K562 (cell line): ENCODE measurements around the gene CCDC85B. TPM values are rescaled to one million over a fixed set of nuclear protein-coding genes. Genes with fewer than 3 reads are reported as not detected.

Experiments used
- ILK ChIP-seq: fragments of 450-650 bp; IDR thresholded peaks from 2 replicates; pipeline ENCODE4 v1.6.1; 2016; ENCODE audit warnings: missing genetic modification characterization, low read depth, mild to moderate bottlenecking, missing compliant biosample characterization, moderate library complexity, borderline replicate concordance
- PHB2 ChIP-seq: fragments of 450-650 bp; IDR thresholded peaks from 2 replicates; pipeline ENCODE4 v1.6.1; 2017; ENCODE audit warnings: low read depth
- SUPT5H ChIP-seq: fragments of 450-650 bp; IDR thresholded peaks from 2 replicates; pipeline ENCODE4 v1.6.1; 2016
- TGIF2 ChIP-seq: sonication (generic); formaldehyde crosslinking; IDR thresholded peaks from 2 replicates; pipeline ENCODE4 v1.8.1; 2022; ENCODE audit warnings: mild to moderate bottlenecking, missing genetic modification reagents, moderate library complexity
- ZNF407 ChIP-seq: fragments of 450-650 bp; IDR thresholded peaks from 2 replicates; pipeline ENCODE4 v1.6.1; 2016; ENCODE audit warnings: low read depth
- ZNF561 ChIP-seq: fragments of 450-650 bp; formaldehyde crosslinking; conservative IDR thresholded peaks from 2 replicates; pipeline ENCODE4 v1.4.0; 2020; ENCODE audit warnings: mild to moderate bottlenecking, moderate library complexity
- polyA plus RNA-seq, 8 experiments: library from polyadenylated mRNA; depleted of rRNA in 4 of 8; stranded (reverse) in 5 of 8; unstranded in 3 of 8; fragments of >200 nt; fragmentation: Nextera tagmentation in 2 of 8; fragmentation: Illumina TruSeq in 1 of 8; extraction: Ambion mirVana in 2 of 8; extraction: Trizol in 1 of 8; gene quantifications; 2 replicates each; pipeline versions ENCODE4 v1.2.1 to v1.2.3, GENCODE V29; 2011 to 2014; ENCODE audit warnings: inconsistent platforms in 1 of 8, missing spikeins in 1 of 8
- total RNA-seq, 7 experiments: library from RNA; depleted of rRNA in 6 of 7; stranded (reverse); fragments of >200 nt in 6 of 7; fragmentation: Illumina TruSeq in 2 of 7; extraction: Trizol in 2 of 7; gene quantifications; 2 replicates each; pipeline versions ENCODE4 v1.2.1 to v1.2.3, GENCODE V29; 2011 to 2021; ENCODE audit warnings: low replicate concordance in 1 of 7
- TF ChIP-seq, protein P1 (sequence below): sonication (generic); formaldehyde crosslinking; IDR thresholded peaks from 2 replicates; pipeline ENCODE4 v1.4.0; 2020; ENCODE audit warnings: mild to moderate bottlenecking, missing genetic modification reagents
- TF ChIP-seq, protein P2 (sequence below): sonication (generic); formaldehyde crosslinking; IDR thresholded peaks from 2 replicates; pipeline ENCODE4 v1.5.0; 2020; ENCODE audit warnings: missing genetic modification reagents
- TF ChIP-seq, protein P3 (sequence below): fragments of 450-650 bp; formaldehyde crosslinking; IDR thresholded peaks from 2 replicates; pipeline ENCODE4 v1.4.0; 2022; ENCODE audit warnings: mild to moderate bottlenecking, moderate library complexity

CCDC85B gene
- total and polyA plus RNA-seq, 9 of the 15 experiments (the other 6 are each of a cell fraction or from before 2014, with no cell fraction given) = 0.14 to 138 (median 6.2) TPM

- TF ChIP-seq, protein P1, sequence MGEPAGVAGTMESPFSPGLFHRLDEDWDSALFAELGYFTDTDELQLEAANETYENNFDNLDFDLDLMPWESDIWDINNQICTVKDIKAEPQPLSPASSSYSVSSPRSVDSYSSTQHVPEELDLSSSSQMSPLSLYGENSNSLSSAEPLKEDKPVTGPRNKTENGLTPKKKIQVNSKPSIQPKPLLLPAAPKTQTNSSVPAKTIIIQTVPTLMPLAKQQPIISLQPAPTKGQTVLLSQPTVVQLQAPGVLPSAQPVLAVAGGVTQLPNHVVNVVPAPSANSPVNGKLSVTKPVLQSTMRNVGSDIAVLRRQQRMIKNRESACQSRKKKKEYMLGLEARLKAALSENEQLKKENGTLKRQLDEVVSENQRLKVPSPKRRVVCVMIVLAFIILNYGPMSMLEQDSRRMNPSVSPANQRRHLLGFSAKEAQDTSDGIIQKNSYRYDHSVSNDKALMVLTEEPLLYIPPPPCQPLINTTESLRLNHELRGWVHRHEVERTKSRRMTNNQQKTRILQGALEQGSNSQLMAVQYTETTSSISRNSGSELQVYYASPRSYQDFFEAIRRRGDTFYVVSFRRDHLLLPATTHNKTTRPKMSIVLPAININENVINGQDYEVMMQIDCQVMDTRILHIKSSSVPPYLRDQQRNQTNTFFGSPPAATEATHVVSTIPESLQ = 0 out of 2 replicates have a peak, but pooled peaks have one; percentile 21
- TF ChIP-seq ZNF561 (CRISPR knock-in tag) (no peak), ZNF407 (no peak), ILK (no peak), TGIF2 (CRISPR knock-in tag) (no peak), SUPT5H (peak; percentile 68; the same call in 1 of the 2 replicates), PHB2 (no peak)
- TF ChIP-seq, protein P2, sequence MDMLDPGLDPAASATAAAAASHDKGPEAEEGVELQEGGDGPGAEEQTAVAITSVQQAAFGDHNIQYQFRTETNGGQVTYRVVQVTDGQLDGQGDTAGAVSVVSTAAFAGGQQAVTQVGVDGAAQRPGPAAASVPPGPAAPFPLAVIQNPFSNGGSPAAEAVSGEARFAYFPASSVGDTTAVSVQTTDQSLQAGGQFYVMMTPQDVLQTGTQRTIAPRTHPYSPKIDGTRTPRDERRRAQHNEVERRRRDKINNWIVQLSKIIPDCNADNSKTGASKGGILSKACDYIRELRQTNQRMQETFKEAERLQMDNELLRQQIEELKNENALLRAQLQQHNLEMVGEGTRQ = no peak; the same call in 1 of the 2 replicates
- TF ChIP-seq, protein P3, sequence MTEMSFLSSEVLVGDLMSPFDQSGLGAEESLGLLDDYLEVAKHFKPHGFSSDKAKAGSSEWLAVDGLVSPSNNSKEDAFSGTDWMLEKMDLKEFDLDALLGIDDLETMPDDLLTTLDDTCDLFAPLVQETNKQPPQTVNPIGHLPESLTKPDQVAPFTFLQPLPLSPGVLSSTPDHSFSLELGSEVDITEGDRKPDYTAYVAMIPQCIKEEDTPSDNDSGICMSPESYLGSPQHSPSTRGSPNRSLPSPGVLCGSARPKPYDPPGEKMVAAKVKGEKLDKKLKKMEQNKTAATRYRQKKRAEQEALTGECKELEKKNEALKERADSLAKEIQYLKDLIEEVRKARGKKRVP (CRISPR knock-in tag) = peak; percentile 46; the same call in 1 of the 2 replicates
These were observed 30.0 kb upstream of the CCDC85B start, which contains the start of gene MUS81 (continued) for GRCh38 chr11:65860278-65861164.
